Measurements from ENCODE around the gene AANAT. TPM values are rescaled to one million over a fixed set of nuclear protein-coding genes. Genes with fewer than 3 reads are reported as not detected.

AANAT gene
- not detected in 2 replicates for total RNA-seq (2014; rRNA removed; shearing (Covaris generic))

GRCh38 chr17:76467366-76467765, at the start of gene AANAT:
TSS of gene AANAT (plus strand) at chr17:76467603. CDS start at chr17:76468747, 1,144 bp downstream.

GRCh38 chr17:76452660-76453430, 14.6 kb upstream of the AANAT start, which contains the start of gene UBE2O:
TSS of gene UBE2O (minus strand) at chr17:76453152. CDS start at chr17:76453141, 11 bp downstream.

GRCh38 chr17:76501018-76501826, 33.8 kb downstream of the AANAT start, which contains the start of gene RHBDF2:
TSS of gene RHBDF2 (minus strand) at chr17:76501423. CDS start at chr17:76481524, 19,899 bp downstream.

Other genes with a start within 250 kb of the AANAT start
- 10.0 and 12.1 TPM in 2 replicates for gene RNF157, start 227.1 kb upstream of the AANAT start, total RNA-seq (2014; rRNA removed; shearing (Covaris generic))
- gene UBALD2, start 202.3 kb upstream of the AANAT start, total RNA-seq (2014; rRNA removed; shearing (Covaris generic)), result 76.0 and 76.5 TPM in 2 replicates
- 0.60 and 1.4 TPM in 2 replicates for gene QRICH2, start 159.3 kb upstream of the AANAT start, total RNA-seq (2014; rRNA removed; shearing (Covaris generic))
- gene PRPSAP1, start 113.7 kb upstream of the AANAT start, total RNA-seq (2014; rRNA removed; shearing (Covaris generic)), result 27.3 and 29.1 TPM in 2 replicates
- gene SPHK1, start 83.0 kb upstream of the AANAT start, total RNA-seq (2014; rRNA removed; shearing (Covaris generic)), result 14.4 and 24.3 TPM in 2 replicates
- 26.1 TPM in 2 replicates for gene UBE2O, start 14.5 kb upstream of the AANAT start, total RNA-seq (2014; rRNA removed; shearing (Covaris generic))
- gene RHBDF2, start 33.8 kb downstream of the AANAT start, total RNA-seq (2014; rRNA removed; shearing (Covaris generic)), result 12.6 and 14.4 TPM in 2 replicates
- 2.4 TPM in 1 of 2 replicates, not detected in the other for gene CYGB, start 70.1 kb downstream of the AANAT start, total RNA-seq (2014; rRNA removed; shearing (Covaris generic))
- gene PRCD, start 72.4 kb downstream of the AANAT start, total RNA-seq (2014; rRNA removed; shearing (Covaris generic)), result 0.24 TPM in 1 of 2 replicates, not detected in the other
- 2.8 and 6.1 TPM in 2 replicates for gene ST6GALNAC2, start 118.3 kb downstream of the AANAT start, total RNA-seq (2014; rRNA removed; shearing (Covaris generic))
- not detected in 2 replicates for gene ST6GALNAC1, start 176.2 kb downstream of the AANAT start, total RNA-seq (2014; rRNA removed; shearing (Covaris generic))
- gene MXRA7, start 243.4 kb downstream of the AANAT start, total RNA-seq (2014; rRNA removed; shearing (Covaris generic)), result 49.4 and 57.9 TPM in 2 replicates

Data from A375 (cell line).